T-helper 22 cell (primary cell): Measurements from ENCODE around the gene RC3H2.
A peak's percentile ranks its signal among the peaks of the same experiment; 100 is the strongest.
"Not testable (repeated sequence)": the region's sequence is repeated elsewhere in the genome, so short reads cannot be mapped to it uniquely, and the experiment has no call there.

ENCODE experiments used
- DNase-seq: peaks from one replicate; pipeline ENCODE4 v3.0.0-alpha.2; 2020; ENCODE audit warnings: low read depth

The RC3H2 gene

DNA sequence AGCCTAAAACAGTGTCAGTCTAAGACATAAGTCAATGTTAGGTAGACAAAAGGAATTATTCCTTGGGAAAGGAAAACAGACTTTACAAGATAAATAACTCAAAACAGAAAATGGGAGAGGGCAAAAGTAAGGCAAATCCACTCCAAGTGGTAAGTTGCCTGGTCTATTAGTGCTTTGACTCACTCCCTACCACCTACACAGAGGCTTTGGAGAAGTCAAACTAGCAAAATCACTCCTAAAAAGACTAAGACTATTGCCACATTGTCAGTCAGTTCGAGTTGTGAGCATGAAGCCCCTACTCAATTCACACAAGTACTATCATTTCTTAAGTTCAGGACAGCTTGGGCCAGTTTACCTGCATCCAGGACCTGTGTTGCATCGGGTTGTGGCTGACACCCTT is 13.2 kb upstream of the RC3H2 start:
- no peak for DNase-seq

DNA sequence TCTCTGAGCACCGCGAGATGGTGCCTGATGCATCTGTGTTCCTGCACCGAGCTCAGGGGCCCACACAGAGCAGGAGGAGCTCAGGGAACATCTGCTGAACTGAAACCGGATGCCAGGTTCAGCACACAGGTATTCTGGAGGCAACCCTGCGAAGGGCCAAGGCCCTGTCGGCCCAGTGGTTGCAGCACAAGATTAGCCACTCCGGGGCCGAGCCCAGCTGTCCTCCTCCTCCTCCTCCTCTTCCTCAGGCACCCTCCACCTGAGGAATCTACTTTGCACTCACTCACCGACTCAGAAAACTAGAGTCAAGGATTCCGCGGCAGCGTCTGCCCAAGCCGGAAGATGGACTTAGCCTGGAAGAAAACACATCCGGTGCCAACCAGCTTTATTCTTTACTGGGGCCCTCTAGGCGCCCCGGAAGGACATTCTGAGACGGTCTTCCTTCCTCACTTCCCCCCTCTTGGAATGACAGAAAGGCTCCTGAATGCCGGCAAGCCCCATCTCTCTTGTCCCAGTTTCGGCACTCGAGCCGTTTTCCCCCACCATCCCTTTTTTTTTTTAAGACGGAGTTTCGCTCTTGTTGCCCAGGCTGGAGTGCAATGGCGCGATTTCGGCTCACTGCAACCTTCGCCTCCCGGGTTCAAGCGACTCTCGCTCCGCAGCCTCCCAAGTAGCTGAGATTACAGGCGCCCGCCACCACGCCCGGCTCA is 8.0 kb upstream of the RC3H2 start, which contains the start of gene ZBTB6:
TSS of gene ZBTB6 (minus strand) at position 360 of the 710 bp plus-strand sequence. CDS start 1,251 bp downstream, outside the sequence.
- DNase-seq: peak; percentile 69

DNA sequence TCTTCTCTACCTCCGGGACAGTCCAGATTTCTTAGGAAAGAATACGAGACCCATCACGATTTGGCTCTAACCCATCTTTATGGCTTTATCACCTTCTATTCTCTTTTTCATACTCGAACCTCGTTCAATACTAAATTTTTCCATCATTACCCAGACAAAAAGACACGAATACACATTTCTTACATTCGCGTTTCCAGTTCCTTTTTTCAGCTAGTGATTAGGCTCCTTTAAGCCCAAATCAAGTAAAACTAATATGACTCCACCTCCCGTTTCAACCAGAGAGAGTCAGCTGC is 7.5 kb upstream of the RC3H2 start:
- no peak for DNase-seq

DNA sequence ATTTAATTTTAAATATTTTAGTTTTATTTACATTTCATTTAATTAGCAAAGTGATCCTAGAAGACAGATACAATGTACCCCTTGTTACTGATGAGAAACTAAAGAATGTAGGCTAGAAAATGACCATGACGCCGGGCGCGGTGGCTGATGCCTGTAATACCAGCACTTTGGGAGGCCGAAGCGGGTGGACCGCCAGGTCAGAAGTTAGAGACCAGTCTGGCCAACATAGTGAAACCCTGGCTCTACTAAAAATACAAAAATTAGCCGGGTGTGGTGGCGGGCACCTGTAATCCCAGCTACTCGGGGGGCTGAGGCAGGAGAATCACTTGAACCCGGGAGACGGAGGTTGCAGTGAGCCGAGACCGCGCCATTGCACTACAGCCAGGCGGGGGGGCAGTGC is 963 bp upstream of the RC3H2 start:
- DNase-seq: not testable (repeated sequence)

DNA sequence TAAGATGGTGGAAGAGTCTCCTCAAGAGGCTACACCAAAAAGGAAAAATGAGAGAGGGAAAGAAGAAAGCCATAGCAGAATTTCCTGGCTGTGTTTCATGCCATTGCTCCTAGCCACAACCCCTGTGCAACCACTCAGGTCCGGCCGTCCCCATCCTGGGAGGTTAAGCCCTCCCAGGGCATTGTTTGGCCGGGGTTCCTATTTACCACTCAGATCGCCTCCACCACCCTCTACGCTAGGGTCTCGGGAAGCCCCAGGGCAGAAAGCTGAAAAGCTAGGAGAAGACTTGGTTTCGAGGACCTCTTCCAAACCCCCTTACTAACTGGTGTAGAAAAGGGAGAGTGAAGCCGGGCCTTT is 715 bp downstream of the RC3H2 start:
- no peak for DNase-seq

DNA sequence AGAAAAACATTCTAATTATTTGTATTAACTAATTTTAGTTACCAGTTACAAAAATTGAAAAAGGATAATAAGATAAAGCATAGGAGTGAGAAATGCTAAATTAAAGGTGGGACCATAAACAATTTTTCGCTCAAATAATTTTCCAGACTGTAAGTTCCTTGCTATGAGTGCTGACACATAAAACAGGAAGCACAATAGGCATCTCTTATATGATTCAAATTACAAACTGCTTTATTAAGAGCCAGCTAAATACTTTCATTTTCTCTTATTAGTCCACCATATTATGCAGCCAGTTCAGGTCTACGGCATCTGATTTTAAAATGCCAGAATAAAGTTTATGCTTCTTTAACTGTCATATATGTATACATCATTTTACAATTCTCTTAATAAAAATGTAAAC is 4.4 kb downstream of the RC3H2 start:
- DNase-seq: no peak

DNA sequence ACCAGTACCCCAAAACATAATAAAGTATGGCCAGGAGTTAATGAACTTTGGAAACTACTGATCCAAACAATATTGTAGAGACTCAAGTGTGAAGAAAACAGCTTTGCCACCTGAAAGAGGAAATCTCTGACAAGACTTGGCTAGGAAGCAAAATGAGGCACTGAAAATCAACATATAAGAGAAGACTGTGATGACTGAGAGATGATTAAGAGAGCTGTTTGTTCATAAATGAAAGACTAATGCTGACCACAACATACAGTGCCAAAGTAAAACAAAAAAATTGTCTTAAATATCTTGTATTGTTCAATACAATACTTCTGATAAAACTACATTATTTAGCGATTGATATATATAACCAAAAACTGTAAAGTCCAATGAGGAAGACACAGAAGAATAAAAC is 7.2 kb downstream of the RC3H2 start:
- DNase-seq: no peak

DNA sequence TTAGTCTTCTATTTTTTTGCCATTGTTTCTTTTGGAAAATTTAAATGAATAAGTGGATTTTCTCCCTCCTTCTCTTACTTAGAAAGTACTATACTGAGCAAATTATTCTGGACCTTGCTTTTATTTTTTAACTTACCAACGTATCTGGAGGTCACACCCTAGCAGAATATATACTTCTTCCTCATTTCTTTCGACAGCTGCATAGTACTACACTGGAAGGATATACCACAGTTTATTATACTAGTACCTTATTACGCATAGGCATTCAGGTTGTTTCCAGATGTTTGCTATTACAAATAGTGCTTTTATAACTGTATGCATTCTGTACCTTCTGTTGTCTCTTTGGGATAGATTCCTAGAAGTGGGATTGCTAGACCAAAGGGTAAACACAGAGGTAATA is 16.7 kb downstream of the RC3H2 start:
- no peak for DNase-seq

DNA sequence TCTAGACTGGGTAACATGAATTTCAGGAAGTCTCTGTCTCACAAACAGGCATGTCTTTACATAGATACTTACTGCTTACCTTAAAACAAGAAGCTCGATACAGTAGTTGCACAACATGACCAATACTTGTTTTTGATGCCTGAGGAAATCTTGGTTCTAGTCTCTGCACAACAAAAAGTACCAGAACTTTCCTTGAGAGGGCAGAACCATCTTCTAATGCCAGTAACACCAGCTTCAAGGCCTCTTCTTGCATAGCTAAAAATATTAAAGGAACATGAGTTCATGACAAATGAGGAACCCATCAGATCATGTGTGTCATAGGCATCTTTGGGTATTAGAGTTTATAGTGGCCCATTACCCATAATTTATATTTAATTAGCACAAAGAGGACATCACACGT is 22.0 kb downstream of the RC3H2 start:
- DNase-seq: no peak

DNA sequence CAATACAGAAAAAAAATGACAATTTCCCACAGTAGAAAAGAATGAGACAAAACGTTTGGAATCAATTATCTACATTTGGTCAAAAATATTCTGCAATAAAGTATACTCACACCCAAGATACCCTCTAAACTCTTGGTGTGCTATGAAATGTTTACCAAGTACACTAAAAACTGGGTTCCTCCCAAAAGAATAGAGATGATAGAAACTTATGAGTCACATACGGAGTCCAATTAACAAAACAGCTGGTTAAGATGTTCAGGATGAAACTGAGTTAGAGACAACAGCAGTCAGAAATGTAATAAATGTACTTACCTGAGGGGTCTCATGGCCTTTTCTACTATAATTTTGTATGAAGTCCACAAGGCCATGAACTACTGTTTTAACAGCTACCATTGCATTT is 25.7 kb downstream of the RC3H2 start:
- DNase-seq: no peak

DNA sequence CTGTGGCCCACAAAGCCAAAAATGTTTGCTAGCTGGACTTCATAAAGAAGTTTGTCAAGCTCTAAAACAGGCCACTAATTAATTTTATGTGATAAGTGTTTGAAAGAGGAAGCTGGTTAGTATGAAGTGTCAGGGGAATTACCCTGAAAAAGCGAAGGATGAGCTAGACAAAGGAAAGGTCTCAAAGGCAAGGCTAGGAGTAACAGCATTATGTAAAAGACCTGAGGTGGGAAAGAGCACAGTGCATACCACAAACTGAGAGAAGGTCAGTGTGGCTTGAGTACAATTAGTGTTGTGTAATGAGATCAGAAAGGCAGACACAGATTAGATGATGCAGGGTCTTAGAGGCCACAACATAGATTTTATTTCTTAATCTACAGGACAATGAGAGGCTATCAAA is 29.6 kb downstream of the RC3H2 start:
- no peak for DNase-seq

DNA sequence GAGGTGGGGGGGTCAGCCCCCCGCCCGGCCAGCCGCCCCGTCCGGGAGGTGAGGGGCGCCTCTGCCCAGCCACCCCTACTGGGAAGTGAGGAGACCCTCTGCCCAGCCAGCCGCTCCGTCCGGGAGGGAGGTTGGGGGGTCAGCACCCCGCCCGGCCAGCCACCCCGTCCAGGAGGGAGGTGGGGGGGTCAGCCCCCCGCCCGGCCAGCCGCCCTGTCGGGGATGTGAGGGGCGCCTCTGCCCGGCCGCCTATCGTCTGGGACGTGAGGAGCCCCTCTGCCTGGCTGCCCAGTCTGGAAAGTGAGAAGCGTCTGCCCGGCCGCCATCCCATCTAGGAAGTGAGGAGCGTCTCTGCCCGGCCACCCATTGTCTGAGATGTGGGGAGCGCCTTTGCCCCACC is 37.9 kb downstream of the RC3H2 start:
- not testable (repeated sequence) for DNase-seq

DNA sequence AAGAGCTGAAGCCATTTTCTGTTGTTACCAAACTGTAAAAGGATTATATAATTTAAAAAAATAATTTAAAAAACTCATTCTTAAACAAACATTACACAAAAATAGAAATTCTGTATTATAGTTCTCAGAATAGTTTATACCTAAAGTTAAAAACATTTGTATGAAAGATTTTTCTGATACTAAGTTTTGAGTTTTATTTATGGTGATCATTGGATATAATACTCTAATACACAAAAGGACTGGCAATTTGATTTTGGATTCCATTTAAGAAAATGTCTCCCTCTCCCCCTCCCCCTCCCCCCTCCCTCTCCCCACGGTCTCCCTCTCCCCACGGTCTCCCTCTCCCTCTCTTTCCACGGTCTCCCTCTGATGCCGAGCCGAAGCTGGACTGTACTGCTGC is 39.1 kb downstream of the RC3H2 start:
- DNase-seq: no peak

DNA sequence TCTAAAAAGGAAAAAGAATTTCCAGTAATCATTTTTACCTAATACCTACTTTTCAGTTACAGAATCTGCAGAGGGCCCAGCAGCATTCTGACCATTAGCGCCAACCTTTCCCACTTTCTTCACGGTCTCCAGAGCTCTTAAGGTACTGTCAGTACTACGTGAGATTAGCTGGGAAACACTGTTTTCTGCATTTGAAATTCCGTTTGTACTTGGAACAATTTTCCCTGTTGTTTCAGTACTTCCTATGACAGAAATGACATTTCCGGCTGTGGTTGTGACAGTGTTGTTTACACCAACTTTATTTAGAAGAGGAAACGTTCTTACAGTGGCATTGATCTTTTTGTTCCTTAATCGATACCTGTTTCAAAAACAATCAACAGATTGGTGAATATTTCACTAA is 39.9 kb downstream of the RC3H2 start:
- no peak for DNase-seq

DNA sequence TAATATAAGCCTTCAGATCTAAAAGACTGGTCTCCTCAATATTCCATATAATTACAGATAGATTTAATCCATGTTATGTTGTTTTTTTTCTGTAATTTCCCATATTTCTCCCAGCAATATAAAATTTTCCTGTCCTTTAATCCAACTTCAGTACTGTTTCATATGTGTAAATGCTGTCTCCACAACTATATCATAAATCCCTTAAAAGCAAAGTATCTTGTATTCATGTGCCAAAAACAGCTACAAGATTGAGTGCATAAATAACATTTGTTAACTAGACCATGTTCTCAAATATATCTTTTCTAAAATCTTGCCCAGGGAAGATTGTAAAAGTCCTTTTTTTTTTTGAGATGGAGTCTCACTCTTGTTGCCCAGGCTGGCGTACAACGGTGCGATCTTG is 41.8 kb downstream of the RC3H2 start:
- no peak for DNase-seq

DNA sequence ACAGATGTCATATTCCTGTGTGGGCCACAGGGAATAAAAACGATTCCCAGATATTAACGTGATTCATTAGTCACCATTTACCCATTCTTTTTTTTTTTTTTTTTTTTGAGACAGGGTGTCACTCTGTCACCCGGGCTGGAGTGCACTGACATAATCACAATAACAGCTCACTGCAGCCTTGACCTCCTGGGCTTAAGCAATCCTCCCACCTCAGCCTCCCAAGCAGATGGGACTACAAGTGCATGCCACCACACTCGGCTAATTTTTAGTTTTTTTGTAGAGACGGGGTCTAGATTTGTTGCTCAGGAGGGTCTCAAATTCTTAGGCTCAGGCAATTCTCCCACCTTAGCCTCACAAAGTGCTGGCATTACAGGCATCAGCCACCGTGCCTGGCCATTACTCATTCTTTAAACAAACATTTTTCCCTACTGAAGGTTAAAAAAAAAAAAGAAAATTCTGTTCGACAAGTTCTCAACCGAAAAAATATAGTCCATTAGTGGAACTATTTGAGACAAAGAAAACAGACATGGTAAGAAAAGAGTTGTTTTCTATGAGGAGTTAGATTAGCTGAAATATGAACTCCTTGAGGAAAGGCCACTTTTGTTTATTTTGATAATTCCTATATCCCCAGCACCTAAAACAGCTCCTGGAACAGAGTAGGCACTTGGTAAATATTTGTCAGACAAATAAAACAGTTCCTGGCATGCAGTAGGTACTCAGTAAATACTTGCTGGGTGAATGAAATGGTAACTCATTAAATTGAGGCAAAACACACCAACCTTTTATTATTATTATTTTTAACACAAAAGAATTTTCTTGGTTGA is 44.6 kb downstream of the RC3H2 start:
- DNase-seq: no peak

DNA sequence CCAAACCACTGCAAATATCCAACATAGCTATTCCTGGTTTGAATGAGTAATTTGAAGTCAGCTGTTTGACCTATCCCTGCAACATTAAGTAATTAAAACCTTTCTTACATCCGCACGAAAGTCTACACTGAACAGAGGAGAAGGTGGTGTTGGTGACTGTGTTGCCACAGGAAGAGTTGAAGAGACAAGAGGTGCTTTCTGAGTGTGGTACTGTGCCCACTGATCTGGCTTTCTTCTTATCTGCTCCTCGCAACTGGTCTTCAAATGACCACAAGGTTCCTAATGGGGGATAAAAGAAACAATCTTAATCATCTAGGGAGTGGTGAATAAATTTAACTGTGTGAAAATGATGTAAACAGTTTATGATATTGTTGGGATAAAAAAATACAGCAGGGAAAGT is 47.3 kb downstream of the RC3H2 start:
- no peak for DNase-seq

DNA sequence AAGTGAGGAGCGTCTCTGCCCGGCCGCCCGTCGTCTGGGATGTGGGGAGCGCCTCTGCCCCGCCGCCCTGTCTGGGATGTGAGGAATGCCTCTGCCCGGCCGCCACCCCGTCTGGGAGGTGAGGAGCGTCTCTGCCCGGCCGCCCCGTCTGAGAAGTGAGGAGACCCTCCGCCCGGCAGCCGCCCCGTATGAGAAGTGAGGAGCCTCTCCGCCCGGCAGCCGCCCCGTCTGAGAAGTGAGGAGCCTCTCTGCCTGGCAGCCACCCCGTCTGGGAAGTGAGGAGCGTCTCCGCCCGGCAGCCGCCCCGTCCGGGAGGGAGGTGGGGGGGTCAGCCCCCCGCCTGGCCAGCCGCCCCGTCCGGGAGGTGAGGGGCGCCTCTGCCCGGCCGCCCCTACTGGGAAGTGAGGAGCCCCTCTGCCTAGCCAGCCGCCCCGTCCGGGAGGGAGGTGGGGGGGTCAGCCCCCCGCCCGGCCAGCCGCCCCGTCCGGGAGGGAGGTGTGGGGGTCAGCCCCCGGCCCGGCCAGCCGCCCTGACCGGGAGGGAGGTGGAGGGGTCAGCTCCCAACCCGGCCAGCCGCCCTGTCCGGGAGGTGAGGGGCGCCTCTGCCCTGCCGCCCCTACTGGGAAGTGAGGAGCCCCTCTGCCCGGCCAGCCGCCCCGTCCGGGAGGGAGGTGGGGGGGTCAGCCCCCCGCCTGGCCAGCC is 52.9 kb downstream of the RC3H2 start:
- DNase-seq: not testable (repeated sequence)

DNA sequence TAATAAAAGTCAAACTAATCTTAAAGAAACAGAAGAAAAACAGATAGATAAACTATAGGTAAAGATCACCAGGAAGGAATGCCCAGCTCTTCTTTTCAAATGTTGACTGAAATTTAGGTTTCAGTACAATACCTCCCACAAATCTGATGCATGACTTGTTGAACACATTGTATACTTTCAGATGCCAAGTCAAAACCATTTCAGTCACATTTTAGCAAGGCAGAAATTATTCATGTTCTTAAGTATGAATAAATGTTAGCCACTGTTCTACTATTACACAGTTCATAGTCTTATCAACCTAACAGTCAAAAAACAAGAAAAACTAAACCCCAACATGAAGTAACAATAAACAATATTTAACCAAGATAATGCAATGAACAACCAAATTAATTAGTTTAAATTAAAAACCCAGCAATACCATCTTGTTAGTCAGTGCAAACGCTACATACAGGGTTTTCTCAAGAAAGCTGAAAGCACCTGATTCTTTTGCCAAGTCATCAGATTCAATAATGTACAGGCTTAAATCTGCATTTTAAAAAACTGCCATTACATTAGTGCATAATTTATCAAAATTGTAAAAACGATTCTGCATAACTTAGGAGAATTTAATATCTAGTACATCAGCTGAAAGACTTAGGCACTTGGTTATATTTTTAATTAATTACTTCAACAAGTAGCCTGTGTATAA is 56.8 kb downstream of the RC3H2 start:
- DNase-seq: no peak

DNA sequence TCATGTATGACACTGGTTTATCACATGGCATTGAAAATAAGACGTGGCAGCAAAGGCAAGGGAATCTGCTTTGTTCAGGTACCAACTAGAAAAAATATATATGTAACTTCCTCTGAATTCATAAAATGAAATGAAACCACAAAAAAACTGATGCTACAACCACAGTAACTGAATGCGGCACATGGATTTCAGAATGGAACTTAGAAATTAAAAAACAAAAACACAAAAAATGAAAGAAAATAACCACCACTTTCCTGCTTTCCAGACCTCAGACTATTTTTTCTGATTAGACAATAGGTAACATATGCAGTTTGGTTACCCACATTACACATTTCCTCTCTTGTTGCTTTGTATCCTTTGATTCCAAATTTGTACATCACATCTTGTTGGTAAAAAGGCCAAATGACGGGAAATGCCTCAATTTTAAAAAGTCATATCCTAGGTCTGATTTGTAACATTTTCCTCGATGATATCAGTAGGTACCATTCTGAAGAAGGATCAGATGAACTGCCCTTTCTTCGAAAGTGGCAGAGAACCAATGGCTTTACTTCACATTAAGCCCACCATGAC is 58.7 kb downstream of the RC3H2 start:
- DNase-seq: no peak

DNA sequence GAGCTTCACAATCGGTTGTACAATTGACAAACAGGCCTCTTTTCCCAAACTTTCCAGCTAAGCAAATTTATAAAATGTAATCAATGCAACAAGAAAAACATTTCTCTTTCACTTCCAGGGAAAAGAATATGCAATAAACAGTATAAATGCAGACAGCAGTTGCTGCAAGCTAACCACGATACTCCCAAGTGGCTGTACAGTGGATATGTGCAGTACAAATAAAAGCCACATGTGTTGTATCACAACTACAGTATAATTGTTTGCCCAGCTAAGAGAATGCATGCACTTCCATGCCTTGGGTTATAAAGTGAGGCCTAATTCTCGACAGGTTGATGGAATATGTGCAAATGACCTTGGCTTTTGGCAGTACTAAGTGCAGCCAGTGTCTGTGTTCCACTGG is 60.0 kb downstream of the RC3H2 start:
- DNase-seq: no peak

DNA sequence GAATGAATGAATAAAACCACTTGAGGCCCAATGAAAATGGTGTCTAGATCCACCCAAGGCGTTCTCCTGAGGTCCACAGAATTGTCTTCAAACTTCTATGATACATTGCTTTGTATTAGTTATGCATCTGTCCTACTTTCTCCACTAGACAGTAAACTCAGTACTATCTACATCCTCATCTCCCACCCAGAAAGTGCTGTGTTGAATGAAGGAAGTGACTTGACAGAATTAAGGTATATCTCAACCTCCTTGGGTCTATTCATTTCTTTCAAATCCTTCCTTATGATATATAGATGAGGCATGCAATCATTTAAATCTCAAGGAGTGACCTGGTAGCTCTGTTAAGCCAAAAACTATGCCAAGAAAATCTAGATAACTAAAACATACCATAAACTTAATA is 61.0 kb downstream of the RC3H2 start:
- no peak for DNase-seq
